ENCODE results near the gene PDE1A. TPM values are rescaled to one million over a fixed set of nuclear protein-coding genes. Genes with fewer than 3 reads are reported as not detected.

PDE1A gene
- total RNA-seq, 1 experiment from 2014 or later, result 7.0 TPM

- H3K9me3 ChIP-seq, result no peaks in the 10 kb centered on the region
- H3K27me3 ChIP-seq, result no peaks in the 10 kb centered on the region
- H3K36me3 ChIP-seq, result no peaks in the 10 kb centered on the region
- DNase-seq, result no peak
- H3K4me3 ChIP-seq, result no peak overlapping the region
These were observed 218.4 kb downstream of the PDE1A start for GRCh38 chr2:182208421-182208820.

GRCh38 chr2:182207049-182207746 lies 219.6 kb downstream of the PDE1A start:
- no peak for DNase-seq

GRCh38 chr2:182197529-182197928 lies 229.3 kb downstream of the PDE1A start:
- no peak for DNase-seq
- Histone ChIP-seq H3K4me3 (no peak overlapping the region), H3K36me3 (no peaks in the 10 kb centered on the region), H3K9me3 (no peaks in the 10 kb centered on the region), H3K27me3 (no peaks in the 10 kb centered on the region)

More at GRCh38 chr2:182207049-182207746, 219.6 kb downstream of the PDE1A start:
- no peaks in the 10 kb centered on the region for H3K36me3 ChIP-seq
- no peak overlapping the region for H3K4me3 ChIP-seq
- H3K27me3 ChIP-seq, result no peaks in the 10 kb centered on the region
- no peaks in the 10 kb centered on the region for H3K9me3 ChIP-seq

DNA sequence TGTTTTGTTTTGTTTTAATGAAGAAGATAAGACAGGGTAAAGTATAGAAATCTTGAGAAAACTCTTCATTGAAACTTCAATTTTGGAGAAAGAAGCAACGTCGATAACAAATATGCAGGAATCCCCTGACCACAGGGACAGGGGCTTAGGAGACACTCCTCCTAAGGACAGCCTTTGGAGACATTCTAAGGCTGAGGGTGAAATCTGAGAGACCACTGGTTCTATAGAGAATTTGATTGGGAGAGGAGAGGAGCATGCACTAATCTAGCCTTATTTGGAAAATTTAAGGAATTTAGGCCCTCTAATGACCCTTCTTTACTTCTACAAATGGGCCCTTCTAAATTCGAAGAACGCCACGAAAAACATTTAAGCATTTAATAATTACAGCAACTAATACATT lies 233.5 kb downstream of the PDE1A start:
- DNase-seq, result no peak
- H3K4me3 ChIP-seq, result no peak overlapping the region
- no peaks in the 10 kb centered on the region for H3K9me3 ChIP-seq
- H3K36me3 ChIP-seq, result no peaks in the 10 kb centered on the region
- H3K27me3 ChIP-seq, result no peaks in the 10 kb centered on the region

GRCh38 chr2:182191061-182191460 lies 235.8 kb downstream of the PDE1A start:
- no peaks in the 10 kb centered on the region for H3K27me3 ChIP-seq
- no peak for DNase-seq
- no peaks in the 10 kb centered on the region for H3K36me3 ChIP-seq
- H3K4me3 ChIP-seq, result no peak overlapping the region
- H3K9me3 ChIP-seq, result no peaks in the 10 kb centered on the region

- H3K9me3 ChIP-seq, result no peaks in the 10 kb centered on the region
- no peaks in the 10 kb centered on the region for H3K27me3 ChIP-seq
- no peaks in the 10 kb centered on the region for H3K36me3 ChIP-seq
These were observed 239.7 kb downstream of the PDE1A start for GRCh38 chr2:182187130-182187529.

GRCh38 chr2:182186132-182186735 lies 240.6 kb downstream of the PDE1A start:
- H3K27me3 ChIP-seq, result no peaks in the 10 kb centered on the region
- DNase-seq, result no peak

More at GRCh38 chr2:182187130-182187529, 239.7 kb downstream of the PDE1A start:
- no peak for DNase-seq
- H3K4me3 ChIP-seq, result no peak overlapping the region

GRCh38 chr2:182182436-182182835 lies 244.4 kb downstream of the PDE1A start:
- Histone ChIP-seq H3K27me3 (no peaks in the 10 kb centered on the region), H3K4me3 (no peak overlapping the region), H3K9me3 (no peaks in the 10 kb centered on the region), H3K36me3 (no peaks in the 10 kb centered on the region)
- no peak for DNase-seq

More at GRCh38 chr2:182186132-182186735, 240.6 kb downstream of the PDE1A start:
- Histone ChIP-seq H3K36me3 (no peaks in the 10 kb centered on the region), H3K9me3 (no peaks in the 10 kb centered on the region), H3K4me3 (no peak overlapping the region)

- Histone ChIP-seq H3K9me3 (no peaks in the 10 kb centered on the region), H3K27me3 (no peaks in the 10 kb centered on the region), H3K36me3 (no peaks in the 10 kb centered on the region), H3K4me3 (no peak overlapping the region)
- DNase-seq, result no peak
These were observed 245.5 kb downstream of the PDE1A start for GRCh38 chr2:182181381-182181780.

- no peak overlapping the region for H3K4me3 ChIP-seq
- no peaks in the 10 kb centered on the region for H3K36me3 ChIP-seq
- H3K27me3 ChIP-seq, result no peaks in the 10 kb centered on the region
- no peak for DNase-seq
- no peaks in the 10 kb centered on the region for H3K9me3 ChIP-seq
These were observed 247.7 kb downstream of the PDE1A start for GRCh38 chr2:182179176-182179575.

DNA sequence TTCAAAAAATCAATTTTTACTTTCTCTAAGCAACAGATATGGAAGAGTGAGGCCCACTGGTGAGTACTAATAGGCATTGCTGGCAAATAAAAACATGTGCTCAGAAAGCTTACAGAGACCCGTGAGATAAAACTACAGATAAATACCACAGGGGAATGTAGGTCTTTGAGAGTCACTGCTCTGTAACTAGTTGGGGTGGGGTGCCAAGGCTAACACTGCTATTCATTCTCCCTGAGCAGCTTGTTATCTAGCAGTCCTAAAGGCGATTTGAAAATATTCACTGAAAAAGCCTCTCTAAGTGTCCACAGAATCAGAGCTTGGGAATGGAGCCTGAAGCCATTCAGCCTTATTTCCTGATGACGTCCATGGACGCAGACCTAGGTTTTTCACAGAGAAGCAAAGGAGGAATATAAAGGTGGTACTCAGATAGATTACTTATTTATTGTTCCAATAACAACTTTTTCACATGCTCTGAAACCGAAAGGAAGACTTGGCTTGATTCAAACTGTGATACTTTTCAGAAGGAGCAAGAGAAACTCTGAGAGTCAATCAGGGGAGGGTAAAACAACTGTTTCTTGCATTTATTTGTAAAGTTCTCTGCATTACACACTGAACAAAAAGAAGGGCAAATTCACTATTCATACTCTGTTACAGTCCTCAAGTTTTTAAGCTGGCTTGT lies 252.8 kb downstream of the PDE1A start:
- H3K27me3 ChIP-seq, result no peaks in the 10 kb centered on the region
- no peaks in the 10 kb centered on the region for H3K9me3 ChIP-seq
- DNase-seq, result no peak
- no peak overlapping the region for H3K4me3 ChIP-seq
- H3K36me3 ChIP-seq, result no peaks in the 10 kb centered on the region

DNA sequence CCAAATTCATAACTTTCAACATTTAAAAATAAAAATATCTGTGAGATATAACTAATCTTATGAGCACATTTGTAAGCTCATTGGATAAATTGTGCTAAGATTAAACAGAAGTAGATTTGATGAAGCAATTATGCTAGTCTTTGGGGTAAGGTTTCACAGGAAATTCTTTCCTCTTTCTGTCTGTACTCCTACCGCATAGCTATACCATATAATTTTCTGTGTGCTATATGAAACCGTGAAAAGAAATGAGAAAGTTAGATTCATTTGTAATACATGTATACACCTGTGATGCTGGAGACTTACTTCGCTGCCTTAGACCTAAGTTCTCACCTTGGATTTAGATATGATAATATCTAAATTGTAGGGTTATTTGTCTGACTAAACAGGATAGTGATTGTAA lies 256.5 kb downstream of the PDE1A start:
- DNase-seq, result no peak
- Histone ChIP-seq H3K9me3 (no peaks in the 10 kb centered on the region), H3K4me3 (no peak overlapping the region), H3K27me3 (no peaks in the 10 kb centered on the region), H3K36me3 (no peaks in the 10 kb centered on the region)

- Histone ChIP-seq H3K27me3 (no peaks in the 10 kb centered on the region), H3K9me3 (no peaks in the 10 kb centered on the region), H3K4me3 (no peak overlapping the region), H3K36me3 (no peaks in the 10 kb centered on the region)
- no peak for DNase-seq
These were observed 259.0 kb downstream of the PDE1A start for GRCh38 chr2:182167882-182168281.

DNA sequence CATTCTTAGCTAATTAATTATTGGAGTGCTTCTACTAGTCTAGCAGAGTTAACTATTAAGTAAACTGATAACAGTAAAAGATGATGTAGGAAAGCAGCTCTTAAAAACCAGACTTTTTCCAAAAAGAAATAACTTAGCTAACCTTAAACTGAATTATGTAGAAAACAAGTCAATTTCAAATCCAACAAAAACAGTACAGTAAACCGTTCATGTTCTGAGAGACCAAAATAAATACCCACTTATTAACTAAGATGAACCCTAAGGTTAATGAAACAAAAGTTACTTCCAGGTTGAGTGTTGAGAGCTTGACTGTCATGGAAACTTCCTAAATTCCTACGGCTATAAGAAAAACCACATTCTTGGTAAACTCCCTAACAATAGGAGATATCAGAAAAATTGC lies 260.0 kb downstream of the PDE1A start:
- Histone ChIP-seq H3K27me3 (no peaks in the 10 kb centered on the region), H3K4me3 (no peak overlapping the region), H3K36me3 (no peaks in the 10 kb centered on the region), H3K9me3 (no peaks in the 10 kb centered on the region)
- DNase-seq, result no peak

- no peaks in the 10 kb centered on the region for H3K36me3 ChIP-seq
- H3K4me3 ChIP-seq, result no peak overlapping the region
- DNase-seq, result no peak
- no peaks in the 10 kb centered on the region for H3K27me3 ChIP-seq
- no peaks in the 10 kb centered on the region for H3K9me3 ChIP-seq
These were observed 260.4 kb downstream of the PDE1A start for GRCh38 chr2:182166406-182166805.

DNA sequence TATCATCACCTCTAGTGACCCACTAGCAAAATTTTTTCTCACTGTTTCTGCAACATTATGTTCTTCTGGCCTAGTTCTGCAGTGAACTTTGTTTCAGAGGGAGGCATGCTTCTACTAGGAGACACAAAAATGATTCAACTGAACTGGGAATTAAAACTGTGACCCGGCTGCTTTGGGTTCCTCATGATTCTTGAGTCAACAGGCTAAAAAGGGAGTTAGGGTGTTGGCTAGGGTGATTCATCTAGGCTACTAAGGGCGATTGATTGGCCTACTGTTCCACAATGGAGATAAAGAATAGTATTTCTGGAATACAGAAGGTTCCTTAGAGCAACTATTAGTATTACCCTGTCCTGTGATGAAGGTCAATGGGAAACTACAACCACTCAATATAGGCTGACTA lies 261.6 kb downstream of the PDE1A start:
- no peaks in the 10 kb centered on the region for H3K9me3 ChIP-seq
- no peaks in the 10 kb centered on the region for H3K27me3 ChIP-seq
- H3K4me3 ChIP-seq, result no peak overlapping the region
- no peaks in the 10 kb centered on the region for H3K36me3 ChIP-seq
- DNase-seq, result no peak

GRCh38 chr2:182164686-182165085 lies 262.1 kb downstream of the PDE1A start:
- Histone ChIP-seq H3K27me3 (no peaks in the 10 kb centered on the region), H3K36me3 (no peaks in the 10 kb centered on the region), H3K4me3 (no peak overlapping the region), H3K9me3 (no peaks in the 10 kb centered on the region)
- DNase-seq, result no peak

DNA sequence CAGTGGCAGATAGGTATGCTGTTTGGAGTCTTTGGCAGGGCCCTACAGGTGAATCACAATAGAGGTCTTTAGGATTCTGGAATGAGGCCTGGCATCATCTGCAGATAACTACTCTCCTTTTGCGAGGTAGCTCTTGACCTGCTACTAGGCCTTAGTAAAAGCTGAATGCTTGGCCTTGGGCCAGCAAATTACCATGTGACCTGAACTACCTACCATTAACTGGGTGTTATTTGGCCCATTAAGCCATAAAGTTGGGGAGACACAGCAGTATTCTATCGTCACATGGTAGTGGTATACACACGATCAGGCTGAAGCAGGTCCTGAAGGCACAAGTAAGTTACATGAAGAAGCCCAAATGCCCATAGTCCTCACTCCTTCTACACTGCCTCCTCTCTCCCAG lies 263.0 kb downstream of the PDE1A start:
- no peak overlapping the region for H3K4me3 ChIP-seq
- no peaks in the 10 kb centered on the region for H3K36me3 ChIP-seq
- no peaks in the 10 kb centered on the region for H3K9me3 ChIP-seq
- no peaks in the 10 kb centered on the region for H3K27me3 ChIP-seq
- DNase-seq, result no peak
